Activated naive CD4-positive, alpha-beta T cell treated with anti-CD3 and anti-CD28 coated beads, Interleukin-2, amount 50 U/mL, for 72 hours (primary cell): ENCODE results near the gene TMEM41B. TPM values are rescaled to one million over a fixed set of nuclear protein-coding genes. Genes with fewer than 3 reads are reported as not detected.
"Not testable (repeated sequence)": the region's sequence is repeated elsewhere in the genome, so short reads cannot be mapped to it uniquely, and the experiment has no call there.

Experiments used
- ATAC-seq, 2 donors: fragments of 150-1000 bp; cut with Tn5 transposase; 2 replicates each; pipeline ENCODE4 v1.10.0; 2021; ENCODE audit warnings: mild to moderate bottlenecking in 2 of 2, moderate library complexity in 2 of 2
- DNase-seq, 2 donors: peaks; one replicate each; pipeline ENCODE4 v3.0.0; 2021 to 2022; ENCODE audit warnings: low spot score in 2 of 2
- H3K27ac Mint-ChIP-seq, 2 donors: one replicate each; pipeline ENCODE4 v1.8.0; 2022; ENCODE audit warnings: mild to moderate bottlenecking in 2 of 2, mixed read lengths in 2 of 2
- H3K36me3 Mint-ChIP-seq, 2 donors: one replicate each; pipeline ENCODE4 v1.8.0; 2022; ENCODE audit warnings: mixed read lengths in 2 of 2
- H3K9me3 Mint-ChIP-seq, 2 donors: one replicate each; pipeline ENCODE4 v1.8.0; 2022; ENCODE audit warnings: mixed read lengths in 2 of 2
- total RNA-seq, 2 donors: library from RNA; stranded (reverse); gene quantifications; one replicate each; pipeline ENCODE4 v1.2.3, GENCODE V29; 2022

Gene TMEM41B
- total RNA-seq, 2 donors from 2014 or later, result 30.5 to 41.1 TPM

- no peaks in the 10 kb centered on the region for H3K9me3 Mint-ChIP-seq
- ATAC-seq (peak; percentile 67 to 70), DNase-seq (no peak)
- H3K27ac Mint-ChIP-seq, result no peak overlapping the region
- H3K36me3 Mint-ChIP-seq, result no peaks in the 10 kb centered on the region
Measured at GRCh38 chr11:9273376-9274336, 40.7 kb downstream of the TMEM41B start.

GRCh38 chr11:9269492-9270013 lies 44.8 kb downstream of the TMEM41B start:
- ATAC-seq (no peak), DNase-seq (no peak)
- H3K36me3 Mint-ChIP-seq, result no peaks in the 10 kb centered on the region
- no peaks in the 10 kb centered on the region for H3K9me3 Mint-ChIP-seq
- H3K27ac Mint-ChIP-seq, result no peak overlapping the region

- DNase-seq (no peak), ATAC-seq (no peak)
- no peak overlapping the region for H3K27ac Mint-ChIP-seq
- peaks cover 0 to 6% of the 10 kb centered on the region in 2 donors for H3K36me3 Mint-ChIP-seq
- H3K9me3 Mint-ChIP-seq, result no peaks in the 10 kb centered on the region
Measured at GRCh38 chr11:9267680-9268079, 46.7 kb downstream of the TMEM41B start.

GRCh38 chr11:9266926-9267325 lies 47.5 kb downstream of the TMEM41B start:
- peaks cover 0 to 6% of the 10 kb centered on the region in 2 donors for H3K36me3 Mint-ChIP-seq
- H3K9me3 Mint-ChIP-seq, result no peaks in the 10 kb centered on the region
- ATAC-seq (no peak), DNase-seq (no peak)
- H3K27ac Mint-ChIP-seq, result no peak overlapping the region

GRCh38 chr11:9266132-9266736 lies 48.2 kb downstream of the TMEM41B start:
- DNase-seq (no peak), ATAC-seq (no peak)
- Mint-ChIP-seq H3K36me3 (peaks cover 0 to 6% of the 10 kb centered on the region in 2 donors), H3K9me3 (no peaks in the 10 kb centered on the region), H3K27ac (peak overlapping the region; percentile 90 to 98)

GRCh38 chr11:9265211-9266131 lies 48.9 kb downstream of the TMEM41B start, which contains the start of gene DENND5A:
Gene DENND5A (minus strand): TSS chr11:9265350. CDS start chr11:9265069, 281 bp downstream.
- Mint-ChIP-seq H3K9me3 (no peaks in the 10 kb centered on the region), H3K36me3 (peaks cover 0 to 6% of the 10 kb centered on the region in 2 donors), H3K27ac (peak within 1 kb of the TSS; percentile 91 to 98)
- DNase-seq, result peak; percentile 37 to 74
- ATAC-seq, result peak; percentile 52 to 59

GRCh38 chr11:9264316-9265210 lies 49.8 kb downstream of the TMEM41B start:
- peak overlapping the region; percentile 91 to 98 for H3K27ac Mint-ChIP-seq
- peaks cover 0 to 6% of the 10 kb centered on the region in 2 donors for H3K36me3 Mint-ChIP-seq
- ATAC-seq (peak; percentile 58 to 60), DNase-seq (peak in 1 of 2 donors; percentile 29)
- H3K9me3 Mint-ChIP-seq, result no peaks in the 10 kb centered on the region

GRCh38 chr11:9263840-9264315 lies 50.5 kb downstream of the TMEM41B start:
- peak; percentile 78 to 87 for ATAC-seq
- peak; percentile 54 to 58 for DNase-seq
- H3K9me3 Mint-ChIP-seq, result no peaks in the 10 kb centered on the region
- peaks cover 0 to 6% of the 10 kb centered on the region in 2 donors for H3K36me3 Mint-ChIP-seq
- peak overlapping the region; percentile 91 to 98 for H3K27ac Mint-ChIP-seq

GRCh38 chr11:9260838-9261146 lies 53.6 kb downstream of the TMEM41B start:
- not testable (repeated sequence) for H3K9me3 Mint-ChIP-seq, H3K36me3 Mint-ChIP-seq, DNase-seq, H3K27ac Mint-ChIP-seq, ATAC-seq

GRCh38 chr11:9259981-9260837 lies 54.2 kb downstream of the TMEM41B start:
- Mint-ChIP-seq H3K27ac (no peak overlapping the region), H3K9me3 (no peaks in the 10 kb centered on the region), H3K36me3 (peaks cover 6 to 8% of the 10 kb centered on the region in 2 donors)
- DNase-seq (no peak), ATAC-seq (no peak)

GRCh38 chr11:9258279-9258678 lies 56.1 kb downstream of the TMEM41B start:
- not testable (repeated sequence) for H3K36me3 Mint-ChIP-seq, DNase-seq, H3K9me3 Mint-ChIP-seq, ATAC-seq
- peak overlapping the region in 1 of 2 donors; percentile 20 for H3K27ac Mint-ChIP-seq

GRCh38 chr11:9254416-9254815 lies 60.0 kb downstream of the TMEM41B start:
- DNase-seq, result no peak
- no peak overlapping the region for H3K27ac Mint-ChIP-seq
- H3K9me3 Mint-ChIP-seq, result no peaks in the 10 kb centered on the region
- no peak for ATAC-seq
- H3K36me3 Mint-ChIP-seq, result peaks cover 0 to 8% of the 10 kb centered on the region in 2 donors

- peaks cover 0 to under 1% of the 10 kb centered on the region in 2 donors for H3K36me3 Mint-ChIP-seq
- ATAC-seq (no peak), DNase-seq (no peak)
- H3K9me3 Mint-ChIP-seq, result no peaks in the 10 kb centered on the region
- H3K27ac Mint-ChIP-seq, result no peak overlapping the region
Measured at GRCh38 chr11:9253086-9253485, 61.3 kb downstream of the TMEM41B start.

GRCh38 chr11:9251311-9251710 lies 63.1 kb downstream of the TMEM41B start:
- no peaks in the 10 kb centered on the region for H3K36me3 Mint-ChIP-seq
- ATAC-seq, result peak; percentile 74 to 75
- no peaks in the 10 kb centered on the region for H3K9me3 Mint-ChIP-seq
- peak overlapping the region; percentile 29 to 44 for H3K27ac Mint-ChIP-seq
- DNase-seq, result peak in 1 of 2 donors; percentile 21
